SK-N-SH (cell line): ENCODE data around the gene EZR. TPM values are rescaled to one million over a fixed set of nuclear protein-coding genes. Genes with fewer than 3 reads are reported as not detected.

Source experiments
- CTCF ChIA-PET: fragments of 300-600, 350-600 bp; formaldehyde crosslinking; extraction: SDS; loops from one replicate; lab custom pipeline; 2021; lab: Yijun Ruan, JAX
- POLR2A ChIA-PET: fragments of 350-600 bp; sonication (Branson Sonifier 250); formaldehyde crosslinking; extraction: SDS; loops from one replicate; lab custom pipeline; 2020; ENCODE audit warnings: antibody characterized with exemption, inconsistent platforms; lab: Yijun Ruan, JAX
- DNase-seq: peaks from one replicate; pipeline ENCODE4 v3.0.0; 2012
- H2AFZ ChIP-seq: fragments of 200-600 bp; sonication (generic); 2 replicates; pipeline ENCODE4 v1.8.1; 2016; ENCODE audit warnings: antibody characterized with exemption, mild to moderate bottlenecking, low read depth
- H3F3A ChIP-seq: fragments of 200-600 bp; sonication (generic); replicated peaks from 2 replicates; pipeline ENCODE3; 2016; ENCODE audit warnings: antibody characterized with exemption, mild to moderate bottlenecking; ENCODE audit not compliant: insufficient read depth
- H3K27ac ChIP-seq, 2 experiments: fragments of 200-500 bp in 1 of 2; fragments of 200-600 bp in 1 of 2; sonication (Bioruptor generic) in 1 of 2; sonication (generic), shearing (Covaris generic) in 1 of 2; 2 replicates each; pipeline versions ENCODE4 v1.5.1 to v1.6.1; 2014 to 2016; ENCODE audit warnings: low read depth in 2 of 2, inconsistent platforms in 1 of 2, low read length in 1 of 2, mild to moderate bottlenecking in 1 of 2, mixed read lengths in 1 of 2
- H3K27me3 ChIP-seq: fragments of 200-600 bp; sonication (generic), shearing (Covaris generic); 2 replicates; pipeline ENCODE4 v1.6.1; 2016; ENCODE audit warnings: mixed run types; ENCODE audit not compliant: insufficient read depth
- H3K36me3 ChIP-seq, 2 experiments: fragments of 200-500 bp in 1 of 2; fragments of 200-600 bp in 1 of 2; sonication (Bioruptor generic) in 1 of 2; sonication (generic) in 1 of 2; replicated peaks in 1 of 2; 2 replicates each; pipeline versions ENCODE3 to v1.5.1; 2014 to 2016; ENCODE audit warnings: low read length in 1 of 2, mild to moderate bottlenecking in 1 of 2; ENCODE audit not compliant: insufficient read depth in 2 of 2, control insufficient read depth in 1 of 2
- H3K4me1 ChIP-seq, 2 experiments: fragments of 200-500 bp in 1 of 2; fragments of 200-600 bp in 1 of 2; sonication (Bioruptor generic) in 1 of 2; sonication (generic), shearing (Covaris generic) in 1 of 2; 2 replicates each; pipeline versions ENCODE4 v1.5.1 to v1.6.1; 2014 to 2016; ENCODE audit warnings: low read depth in 1 of 2, low read length in 1 of 2, mixed run types in 1 of 2; ENCODE audit not compliant: insufficient read depth in 2 of 2, control insufficient read depth in 1 of 2
- H3K4me2 ChIP-seq: fragments of 200-600 bp; sonication (generic), shearing (Covaris generic); 2 replicates; pipeline ENCODE4 v1.6.1; 2017; ENCODE audit warnings: mixed run types
- H3K4me3 ChIP-seq, 2 experiments: fragments of 200-500 bp in 1 of 2; fragments of 200-600 bp in 1 of 2; sonication (Bioruptor generic) in 1 of 2; sonication (generic), shearing (Covaris generic) in 1 of 2; 2 replicates each; pipeline versions ENCODE4 v1.5.1 to v1.8.1; 2014 to 2016; ENCODE audit warnings: low read depth in 2 of 2, inconsistent platforms in 1 of 2, low read length in 1 of 2, mild to moderate bottlenecking in 1 of 2, mixed read lengths in 1 of 2, moderate library complexity in 1 of 2
- H3K79me2 ChIP-seq: fragments of 200-600 bp; sonication (generic); 2 replicates; pipeline ENCODE4 v1.8.1; 2017; ENCODE audit warnings: mild to moderate bottlenecking; ENCODE audit not compliant: insufficient read depth
- H3K9ac ChIP-seq: fragments of 200-600 bp; sonication (generic); 2 replicates; pipeline ENCODE4 v1.6.1; 2017; ENCODE audit warnings: mixed run types
- H3K9me2 ChIP-seq: fragments of 200-600 bp; sonication (generic); 2 replicates; pipeline ENCODE4 v1.6.1; 2017; ENCODE audit warnings: mixed run types
- H3K9me3 ChIP-seq: fragments of 200-600 bp; sonication (generic); 2 replicates; pipeline ENCODE4 v1.6.1; 2017; ENCODE audit warnings: mixed run types, mild to moderate bottlenecking, moderate library complexity
- H4K20me1 ChIP-seq: fragments of 200-600 bp; sonication (generic); 2 replicates; pipeline ENCODE4 v1.6.1; 2017; ENCODE audit warnings: mild to moderate bottlenecking, mixed run types; ENCODE audit not compliant: insufficient read depth
- CHD2 ChIP-seq: fragments of 150-350 bp; IDR thresholded peaks from 2 replicates; pipeline ENCODE4 v1.6.1; 2018; ENCODE audit warnings: low read length; ENCODE audit not compliant: partially characterized antibody
- CTCF ChIP-seq: fragments of 200-600 bp; sonication (generic); IDR thresholded peaks from 2 replicates; pipeline ENCODE4 v1.6.1; 2017; ENCODE audit warnings: antibody characterized with exemption, mild to moderate bottlenecking, moderate library complexity
- FOSL2 ChIP-seq: IDR thresholded peaks from 2 replicates; pipeline ENCODE4 v1.4.0; 2012; ENCODE audit warnings: low read depth, mild to moderate bottlenecking, moderate library complexity, borderline replicate concordance
- FOXJ3 ChIP-seq: sonication (generic); formaldehyde crosslinking; IDR thresholded peaks from 2 replicates; pipeline ENCODE4 v1.5.1; 2020; ENCODE audit warnings: mild to moderate bottlenecking, missing genetic modification reagents
- FOXM1 ChIP-seq: IDR thresholded peaks from 2 replicates; pipeline ENCODE4 v1.4.0; 2012; ENCODE audit warnings: low read depth, mild to moderate bottlenecking
- JUND ChIP-seq: IDR thresholded peaks from 2 replicates; pipeline ENCODE4 v1.4.0; 2012
- PBX3 ChIP-seq: IDR thresholded peaks from 2 replicates; pipeline ENCODE4; 2012
- RAD21 ChIP-seq: IDR thresholded peaks from 2 replicates; pipeline ENCODE4 v1.6.1; 2012; ENCODE audit warnings: mild to moderate bottlenecking, low read length
- RCOR1 ChIP-seq: fragments of 150-350 bp; IDR thresholded peaks from 2 replicates; pipeline ENCODE4 v1.6.1; 2017; ENCODE audit warnings: antibody characterized with exemption, low read length
- RFX5 ChIP-seq: IDR thresholded peaks from 2 replicates; pipeline ENCODE4 v1.6.1; 2012; ENCODE audit warnings: mild to moderate bottlenecking, improper control_type of control experiment, low read length
- TAF1 ChIP-seq: IDR thresholded peaks from 2 replicates; pipeline ENCODE4 v1.6.1; 2012; ENCODE audit warnings: low read depth, mild to moderate bottlenecking, low read length, moderate library complexity, borderline replicate concordance
- TCF12 ChIP-seq: IDR thresholded peaks from 2 replicates; pipeline ENCODE4 v1.4.0; 2012
- USF1 ChIP-seq: IDR thresholded peaks from 2 replicates; pipeline ENCODE4 v1.4.0; 2012; ENCODE audit warnings: low read depth, borderline replicate concordance
- WGBS: methylation state at CpG from one replicate; pipeline ENCODE4 v1.1.6; 2017; ENCODE audit warnings: low lambda C conversion rate; 5-methylcytosine and 5-hydroxymethylcytosine counted together
- polyA plus RNA-seq, 3 experiments: library from polyadenylated mRNA; depleted of rRNA; stranded (reverse); fragments of >200 nt; gene quantifications; 2 replicates each; pipeline ENCODE4 v1.2.3, GENCODE V29; 2012
- TF ChIP-seq, protein P1 (sequence below): IDR thresholded peaks from 2 replicates; pipeline ENCODE4 v1.4.0; 2012; ENCODE audit warnings: low read depth

The EZR gene
- polyA plus RNA-seq, 1 of the 3 experiments (the other 2 are of a cell fraction), result 92.0 TPM

- no peak for TF ChIP-seq PBX3
Observed at GRCh38 chr6:158769771-158770432, 49.3 kb downstream of the EZR start (continued).

DNA sequence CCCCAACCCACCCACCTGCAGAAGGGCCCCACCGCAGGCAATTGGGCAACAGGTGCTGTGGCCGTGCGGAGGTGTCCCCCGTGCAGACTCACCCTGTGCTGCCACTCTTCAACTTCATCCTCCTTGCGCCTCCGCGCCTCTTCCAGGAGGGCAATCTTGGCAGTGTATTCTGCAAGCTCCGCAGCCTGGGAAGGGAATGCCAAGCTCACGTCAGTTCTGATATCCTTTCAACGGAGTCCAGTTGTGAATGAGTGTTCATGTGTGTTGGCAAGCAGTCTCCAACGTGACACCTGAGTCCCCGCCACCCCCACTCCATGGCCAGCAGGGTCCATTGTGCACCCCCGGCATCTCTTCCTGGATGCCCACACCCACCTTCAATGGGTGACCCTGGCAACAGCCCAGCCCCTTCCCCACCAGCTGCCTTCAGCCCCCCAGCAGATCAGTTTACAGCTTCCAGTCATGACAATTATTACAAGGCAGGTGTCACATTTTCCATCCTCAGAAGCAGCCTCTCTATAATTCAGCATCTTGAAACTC, 49.9 kb downstream of the EZR start:
- WGBS, result 94% methylated on average over 13 of the region's 13 CpGs
- H4K20me1 ChIP-seq, result no peaks in the 10 kb centered on the region
- no peaks in the 10 kb centered on the region for H3F3A ChIP-seq
- H3K9me3 ChIP-seq, result no peaks in the 10 kb centered on the region
- POLR2A ChIA-PET, result no interaction called here
- CTCF ChIA-PET, result interaction anchor here (1.6 kb wide), 1 partner anchor 10 kb away, joined by 6 read pairs; no protein-coding TSS in a partner anchor
- no peak for TF ChIP-seq CHD2
- TF ChIP-seq RFX5, result no peak
- TF ChIP-seq RCOR1, result no peak
- no peak for TF ChIP-seq FOXJ3 (CRISPR knock-in tag)
- TF ChIP-seq CTCF, result no peak
- no peak for TF ChIP-seq USF1
- TF ChIP-seq RAD21, result no peak
- TF ChIP-seq, protein P1, sequence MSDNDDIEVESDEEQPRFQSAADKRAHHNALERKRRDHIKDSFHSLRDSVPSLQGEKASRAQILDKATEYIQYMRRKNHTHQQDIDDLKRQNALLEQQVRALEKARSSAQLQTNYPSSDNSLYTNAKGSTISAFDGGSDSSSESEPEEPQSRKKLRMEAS, result no peak
- no peak for TF ChIP-seq TCF12
- no peak for TF ChIP-seq TAF1
- no peak for TF ChIP-seq FOSL2
- no peak for TF ChIP-seq PBX3
- no peak for TF ChIP-seq JUND
- TF ChIP-seq FOXM1, result no peak
- peaks cover 0 to 10% of the 10 kb centered on the region in 2 experiments; a peak in 1 of 4 replicates for H3K4me1 ChIP-seq
- H3K4me3 ChIP-seq, result no peak overlapping the region
- peaks cover 27 to 78% of the 10 kb centered on the region in 2 experiments for H3K36me3 ChIP-seq
- H3K4me2 ChIP-seq, result no peak overlapping the region
- H3K9me2 ChIP-seq, result no peaks in the 10 kb centered on the region
- DNase-seq, result no peak
- H3K27me3 ChIP-seq, result no peaks in the 10 kb centered on the region
- H3K9ac ChIP-seq, result no peak overlapping the region
- no peak overlapping the region for H3K27ac ChIP-seq
- H3K79me2 ChIP-seq, result peaks cover 3% of the 10 kb centered on the region; the same call in 1 of the 2 replicates
- no peak overlapping the region for H2AFZ ChIP-seq
